Measurements from ENCODE around the gene RAB7A. TPM values are rescaled to one million over a fixed set of nuclear protein-coding genes. Genes with fewer than 3 reads are reported as not detected.

RAB7A gene
- polyA plus RNA-seq, 1 donor (not counting 4 experiments of a cell fraction or from before 2014, with no cell fraction given), result 364 TPM

GRCh38 chr3:128780101-128780837, 54.3 kb downstream of the RAB7A start:
- H3K27ac ChIP-seq (ENCODE audit: control insufficient read depth, insufficient read depth, low read length), result no peak overlapping the region
- H4K20me1 ChIP-seq (ENCODE audit: control insufficient read depth, extremely low read depth, insufficient read depth, low read length), result peaks cover 23% of the 10 kb centered on the region
- FAIRE-seq (no peak), DNase-seq (ENCODE audit: low read depth, low spot score) (no peak)
- peaks cover 5% of the 10 kb centered on the region for H3K9me1 ChIP-seq (ENCODE audit: control insufficient read depth, extremely low read depth, insufficient read depth, low read length)
- H3K9me3 ChIP-seq (ENCODE audit: control insufficient read depth, low read depth, low read length), result no peaks in the 10 kb centered on the region
- H3K9ac ChIP-seq (ENCODE audit: control insufficient read depth, extremely low read depth, insufficient read depth, low read length), result no peak overlapping the region
- H3K4me3 ChIP-seq (ENCODE audit: control insufficient read depth in 2 of 3, extremely low read depth in 1 of 3, insufficient read depth in 2 of 3, low read depth in 1 of 3, low read length in 3 of 3), result no peak overlapping the region
- H3K4me1 ChIP-seq (ENCODE audit: control insufficient read depth, extremely low read depth, insufficient read depth, low read length), result peaks cover 20% of the 10 kb centered on the region
- dilution Hi-C loops (cut with MboI; ENCODE audit: extremely low pct_ligation_motif_present, low sequenced_read_pairs), result no loop called here
- peaks cover 100% of the 10 kb centered on the region for H3K79me2 ChIP-seq (ENCODE audit: control insufficient read depth, insufficient read depth, low read length)
- peaks cover 0 to 2% of the 10 kb centered on the region in 2 experiments for H3K36me3 ChIP-seq (ENCODE audit: control insufficient read depth in 2 of 2, extremely low read depth in 1 of 2, insufficient read depth in 2 of 2, low read length in 2 of 2)
- no peaks in the 10 kb centered on the region for H3K27me3 ChIP-seq (ENCODE audit: control insufficient read depth, extremely low read depth, insufficient read depth, low read length)
- no peak for TF ChIP-seq CTCF (optimal IDR thresholded peaks at IDR 0.05 in 1 of 3, IDR thresholded peaks at IDR 0.05 in 1 of 3, conservative IDR thresholded peaks at IDR 0.05 in 1 of 3; ENCODE audit: extremely low read depth in 1 of 3, insufficient read depth in 2 of 3, low read length in 3 of 3)
- H3K4me2 ChIP-seq (ENCODE audit: control insufficient read depth, extremely low read depth, insufficient read depth, low read depth, low read length), result no peak overlapping the region
- H2AFZ ChIP-seq (ENCODE audit: control insufficient read depth, low read length), result no peak overlapping the region

- peaks cover 20% of the 10 kb centered on the region for H4K20me1 ChIP-seq (ENCODE audit: control insufficient read depth, extremely low read depth, insufficient read depth, low read length)
- peaks cover 100% of the 10 kb centered on the region for H3K79me2 ChIP-seq (ENCODE audit: control insufficient read depth, insufficient read depth, low read length)
- dilution Hi-C loops (cut with MboI; ENCODE audit: extremely low pct_ligation_motif_present, low sequenced_read_pairs), result no loop called here
- H2AFZ ChIP-seq (ENCODE audit: control insufficient read depth, low read length), result no peak overlapping the region
- peaks cover 4% of the 10 kb centered on the region for H3K9me1 ChIP-seq (ENCODE audit: control insufficient read depth, extremely low read depth, insufficient read depth, low read length)
- FAIRE-seq, result no peak
- H3K4me3 ChIP-seq (ENCODE audit: control insufficient read depth in 2 of 3, extremely low read depth in 1 of 3, insufficient read depth in 2 of 3, low read depth in 1 of 3, low read length in 3 of 3), result no peak overlapping the region
- H3K4me2 ChIP-seq (ENCODE audit: control insufficient read depth, extremely low read depth, insufficient read depth, low read depth, low read length), result no peak overlapping the region
- no peak for DNase-seq (ENCODE audit: low read depth, low spot score)
- no peak overlapping the region for H3K9ac ChIP-seq (ENCODE audit: control insufficient read depth, extremely low read depth, insufficient read depth, low read length)
- peaks cover 24% of the 10 kb centered on the region for H3K4me1 ChIP-seq (ENCODE audit: control insufficient read depth, extremely low read depth, insufficient read depth, low read length)
- TF ChIP-seq EZH2 (IDR thresholded peaks at IDR 0.05; ENCODE audit: low read length), result no peak
- no peak for TF ChIP-seq CTCF (optimal IDR thresholded peaks at IDR 0.05 in 1 of 3, IDR thresholded peaks at IDR 0.05 in 1 of 3, conservative IDR thresholded peaks at IDR 0.05 in 1 of 3; ENCODE audit: extremely low read depth in 1 of 3, insufficient read depth in 2 of 3, low read length in 3 of 3)
- no peak overlapping the region for H3K27ac ChIP-seq (ENCODE audit: control insufficient read depth, insufficient read depth, low read length)
- no peaks in the 10 kb centered on the region for H3K27me3 ChIP-seq (ENCODE audit: control insufficient read depth, extremely low read depth, insufficient read depth, low read length)
- H3K9me3 ChIP-seq (ENCODE audit: control insufficient read depth, low read depth, low read length), result no peaks in the 10 kb centered on the region
- no peaks in the 10 kb centered on the region for H3K36me3 ChIP-seq (ENCODE audit: control insufficient read depth in 2 of 2, extremely low read depth in 1 of 2, insufficient read depth in 2 of 2, low read length in 2 of 2)
Measured at GRCh38 chr3:128781164-128781563, 55.2 kb downstream of the RAB7A start.
